Measurements from ENCODE around the gene CREM.

CREM gene

DNA sequence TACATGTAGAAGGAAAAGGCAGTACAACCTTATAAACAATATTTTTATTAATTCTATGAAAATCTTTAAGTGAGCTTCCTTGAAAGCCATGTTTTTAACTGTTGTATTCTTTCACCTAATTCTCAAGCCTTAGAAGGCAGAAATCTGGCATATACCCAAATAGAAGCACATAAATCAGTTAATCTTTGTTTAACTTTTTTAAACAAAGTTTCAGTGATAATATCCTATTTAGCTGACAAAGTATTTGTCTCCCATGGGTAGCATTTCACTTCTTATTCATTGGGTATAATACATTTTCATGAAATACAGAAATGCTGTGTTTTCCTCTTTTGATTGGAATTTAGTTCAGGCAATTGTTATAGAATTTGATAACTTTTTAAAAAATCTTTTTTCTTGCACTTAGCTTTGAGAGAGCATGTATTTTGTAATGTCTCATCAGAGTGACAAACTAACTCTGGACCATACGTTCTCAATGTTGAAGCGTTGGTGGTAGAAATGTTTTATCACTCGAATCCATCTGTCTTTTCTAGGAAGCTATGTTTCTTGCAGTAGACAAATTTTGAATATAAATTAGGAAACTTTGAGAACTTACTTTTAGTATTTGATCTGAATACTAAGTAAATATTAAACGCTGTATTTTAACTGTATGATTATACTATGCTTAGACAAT lies 78.1 kb downstream of the CREM start:
- Mint-ChIP-seq H3K27ac (no peak overlapping the region), H3K9me3 (no peaks in the 10 kb centered on the region), H3K4me1 (peaks cover 9% of the 10 kb centered on the region), H3K27me3 (ENCODE audit: low read depth, poor library complexity) (no peaks in the 10 kb centered on the region), H3K4me3 (no peak overlapping the region), H3K36me3 (ENCODE audit: low read depth) (peaks cover 19% of the 10 kb centered on the region)
- TF ChIP-seq, protein P1, sequence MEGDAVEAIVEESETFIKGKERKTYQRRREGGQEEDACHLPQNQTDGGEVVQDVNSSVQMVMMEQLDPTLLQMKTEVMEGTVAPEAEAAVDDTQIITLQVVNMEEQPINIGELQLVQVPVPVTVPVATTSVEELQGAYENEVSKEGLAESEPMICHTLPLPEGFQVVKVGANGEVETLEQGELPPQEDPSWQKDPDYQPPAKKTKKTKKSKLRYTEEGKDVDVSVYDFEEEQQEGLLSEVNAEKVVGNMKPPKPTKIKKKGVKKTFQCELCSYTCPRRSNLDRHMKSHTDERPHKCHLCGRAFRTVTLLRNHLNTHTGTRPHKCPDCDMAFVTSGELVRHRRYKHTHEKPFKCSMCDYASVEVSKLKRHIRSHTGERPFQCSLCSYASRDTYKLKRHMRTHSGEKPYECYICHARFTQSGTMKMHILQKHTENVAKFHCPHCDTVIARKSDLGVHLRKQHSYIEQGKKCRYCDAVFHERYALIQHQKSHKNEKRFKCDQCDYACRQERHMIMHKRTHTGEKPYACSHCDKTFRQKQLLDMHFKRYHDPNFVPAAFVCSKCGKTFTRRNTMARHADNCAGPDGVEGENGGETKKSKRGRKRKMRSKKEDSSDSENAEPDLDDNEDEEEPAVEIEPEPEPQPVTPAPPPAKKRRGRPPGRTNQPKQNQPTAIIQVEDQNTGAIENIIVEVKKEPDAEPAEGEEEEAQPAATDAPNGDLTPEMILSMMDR (IDR thresholded peaks at IDR 0.05): no peak
- DNase-seq: no peak

DNA sequence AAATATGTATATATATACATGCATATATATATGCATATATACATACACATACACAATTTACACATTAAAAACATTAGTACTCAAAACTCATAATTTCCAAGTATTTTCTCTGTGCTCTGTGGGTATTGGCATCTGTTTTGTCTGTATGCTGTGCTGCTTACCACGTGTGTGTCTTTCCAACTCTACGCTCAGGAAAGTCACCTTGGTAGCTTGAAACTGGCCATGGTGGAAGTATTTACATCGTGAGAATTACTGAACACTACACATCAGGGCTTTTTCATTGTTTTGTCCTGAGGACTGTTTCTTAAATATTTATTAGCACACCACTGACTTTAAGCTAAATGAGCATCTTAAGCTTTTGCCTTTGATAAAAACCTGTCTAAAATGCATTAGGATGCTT lies 79.6 kb downstream of the CREM start:
- TF ChIP-seq, protein P1 (IDR thresholded peaks at IDR 0.05): no peak
- peaks cover 4% of the 10 kb centered on the region for H3K27me3 Mint-ChIP-seq (ENCODE audit: low read depth, poor library complexity)
- no peak overlapping the region for H3K4me3 Mint-ChIP-seq
- H3K36me3 Mint-ChIP-seq (ENCODE audit: low read depth): peaks cover 32% of the 10 kb centered on the region
- H3K4me1 Mint-ChIP-seq: peaks cover 14% of the 10 kb centered on the region
- H3K27ac Mint-ChIP-seq: no peak overlapping the region
- no peak for DNase-seq
- no peaks in the 10 kb centered on the region for H3K9me3 Mint-ChIP-seq

DNA sequence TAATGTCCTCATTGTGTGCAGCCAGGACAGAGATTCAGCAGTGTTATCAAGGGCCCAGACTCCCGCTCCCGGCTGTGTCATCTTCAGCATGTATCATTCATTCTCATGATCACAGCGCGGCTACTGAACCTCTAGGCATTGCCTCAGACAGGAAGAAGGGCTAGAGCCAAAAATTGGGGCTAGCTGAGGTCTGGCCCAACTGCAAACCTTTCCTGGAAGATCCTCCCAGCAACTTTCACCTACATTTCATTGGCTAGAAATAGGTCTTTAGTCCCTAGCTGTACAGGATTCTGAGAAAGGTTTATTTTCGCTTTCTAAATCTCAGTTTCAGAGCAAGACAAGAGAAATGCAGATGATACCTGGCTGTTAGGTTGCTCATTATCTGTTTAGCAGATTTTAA lies 81.9 kb downstream of the CREM start:
- Mint-ChIP-seq H3K4me3 (no peak overlapping the region), H3K27me3 (ENCODE audit: low read depth, poor library complexity) (peaks cover 7% of the 10 kb centered on the region), H3K9me3 (no peaks in the 10 kb centered on the region), H3K27ac (no peak overlapping the region), H3K36me3 (ENCODE audit: low read depth) (peaks cover 46% of the 10 kb centered on the region), H3K4me1 (peaks cover 10% of the 10 kb centered on the region)
- TF ChIP-seq, protein P1 (IDR thresholded peaks at IDR 0.05): no peak
- no peak for DNase-seq

DNA sequence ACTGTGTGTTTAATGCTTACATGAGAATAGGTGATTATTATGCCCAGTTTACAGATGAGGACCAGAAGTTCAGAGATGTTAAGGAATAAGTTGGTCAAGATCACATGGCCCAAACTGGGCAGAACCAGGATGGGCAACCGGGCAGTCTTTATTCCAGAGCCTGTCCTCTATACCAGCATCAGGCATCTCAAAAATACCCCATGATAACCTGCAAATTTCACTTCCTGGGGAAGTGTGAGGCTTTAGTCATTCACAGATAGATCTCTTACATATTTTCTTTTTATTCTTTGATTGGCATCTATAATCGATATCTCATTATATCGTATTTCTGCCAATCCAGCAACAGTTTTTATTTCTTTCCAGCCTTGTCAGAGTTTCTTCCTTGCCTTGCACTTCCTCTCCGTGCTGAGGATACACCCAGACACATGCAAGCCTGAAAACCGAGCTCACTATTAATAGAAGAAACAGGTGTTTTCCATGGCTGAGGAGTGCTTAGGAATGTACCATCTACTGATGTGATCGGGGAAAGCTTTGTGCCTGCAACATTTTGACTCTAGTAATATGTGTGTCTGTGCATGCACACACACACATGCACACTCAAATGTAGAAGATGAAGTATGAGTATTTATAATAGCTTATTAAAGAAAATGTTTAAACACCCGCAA lies 82.4 kb downstream of the CREM start:
- TF ChIP-seq, protein P1 (IDR thresholded peaks at IDR 0.05): no peak

DNA sequence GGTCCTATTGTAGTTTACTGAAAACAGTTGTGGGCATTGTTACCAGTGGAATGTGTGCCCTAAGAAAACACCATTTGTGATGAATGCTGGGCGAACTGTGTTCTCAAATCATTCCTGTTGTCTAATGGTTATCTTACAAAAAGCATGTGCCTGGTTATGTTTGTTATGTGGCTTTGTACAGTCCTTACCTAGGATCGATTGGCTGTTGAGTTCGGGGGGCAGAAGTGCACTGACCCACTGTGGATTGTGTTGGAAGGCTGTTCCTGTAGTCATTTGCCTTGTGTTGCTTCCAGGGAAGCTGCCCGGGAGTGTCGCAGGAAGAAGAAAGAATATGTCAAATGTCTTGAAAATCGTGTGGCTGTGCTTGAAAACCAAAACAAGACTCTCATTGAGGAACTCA lies 84.3 kb downstream of the CREM start:
- Mint-ChIP-seq H3K36me3 (ENCODE audit: low read depth) (peaks cover 46% of the 10 kb centered on the region), H3K27me3 (ENCODE audit: low read depth, poor library complexity) (peaks cover 7% of the 10 kb centered on the region), H3K4me1 (peaks cover 10% of the 10 kb centered on the region), H3K27ac (peak overlapping the region; percentile 24), H3K9me3 (no peaks in the 10 kb centered on the region), H3K4me3 (no peak overlapping the region)
- TF ChIP-seq, protein P1 (IDR thresholded peaks at IDR 0.05): no peak
- DNase-seq: no peak

More for the DNA sequence above, 82.4 kb downstream of the CREM start:
- Mint-ChIP-seq H3K27me3 (ENCODE audit: low read depth, poor library complexity) (peaks cover 7% of the 10 kb centered on the region), H3K4me1 (peaks cover 10% of the 10 kb centered on the region), H3K27ac (no peak overlapping the region), H3K36me3 (ENCODE audit: low read depth) (peaks cover 46% of the 10 kb centered on the region), H3K4me3 (no peak overlapping the region), H3K9me3 (no peaks in the 10 kb centered on the region)
- no peak for DNase-seq

DNA sequence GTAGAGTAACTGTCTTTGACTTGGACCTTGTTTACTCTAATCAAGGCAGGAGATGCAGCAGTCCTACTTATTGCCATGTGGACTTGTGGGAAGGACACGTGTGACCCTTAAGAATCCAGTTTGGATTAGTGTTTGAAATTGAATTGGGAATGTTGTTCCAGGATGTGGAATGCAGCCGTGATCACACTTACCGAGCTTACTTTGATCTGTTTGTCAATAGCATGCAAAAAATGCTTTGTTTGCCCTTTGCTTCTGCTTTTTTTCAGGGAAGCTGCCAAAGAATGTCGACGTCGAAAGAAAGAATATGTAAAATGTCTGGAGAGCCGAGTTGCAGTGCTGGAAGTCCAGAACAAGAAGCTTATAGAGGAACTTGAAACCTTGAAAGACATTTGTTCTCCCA lies 84.7 kb downstream of the CREM start:
- TF ChIP-seq, protein P1 (IDR thresholded peaks at IDR 0.05): no peak
- H3K27ac Mint-ChIP-seq: no peak overlapping the region
- peaks cover 10% of the 10 kb centered on the region for H3K4me1 Mint-ChIP-seq
- H3K36me3 Mint-ChIP-seq (ENCODE audit: low read depth): peaks cover 46% of the 10 kb centered on the region
- no peak overlapping the region for H3K4me3 Mint-ChIP-seq
- H3K9me3 Mint-ChIP-seq: no peaks in the 10 kb centered on the region
- no peak for DNase-seq
- H3K27me3 Mint-ChIP-seq (ENCODE audit: low read depth, poor library complexity): peaks cover 7% of the 10 kb centered on the region
